ENCODE results near the gene MGAT5B.

GRCh38 chr17:76955191-76955590, 87.0 kb downstream of the MGAT5B start:
- TF ChIP-seq REST (IDR thresholded peaks at IDR 0.05; ENCODE audit: low read depth) (no peak), CTCF (IDR thresholded peaks at IDR 0.05 in 2 of 3, conservative IDR thresholded peaks at IDR 0.05 in 1 of 3; ENCODE audit: borderline replicate concordance in 1 of 3, insufficient read depth in 1 of 3, low read depth in 2 of 3, low read length in 2 of 3) (no peak), EZH2 (IDR thresholded peaks at IDR 0.05) (no peak), MAX (IDR thresholded peaks at IDR 0.05) (no peak)
- TF ChIP-seq, protein P1, sequence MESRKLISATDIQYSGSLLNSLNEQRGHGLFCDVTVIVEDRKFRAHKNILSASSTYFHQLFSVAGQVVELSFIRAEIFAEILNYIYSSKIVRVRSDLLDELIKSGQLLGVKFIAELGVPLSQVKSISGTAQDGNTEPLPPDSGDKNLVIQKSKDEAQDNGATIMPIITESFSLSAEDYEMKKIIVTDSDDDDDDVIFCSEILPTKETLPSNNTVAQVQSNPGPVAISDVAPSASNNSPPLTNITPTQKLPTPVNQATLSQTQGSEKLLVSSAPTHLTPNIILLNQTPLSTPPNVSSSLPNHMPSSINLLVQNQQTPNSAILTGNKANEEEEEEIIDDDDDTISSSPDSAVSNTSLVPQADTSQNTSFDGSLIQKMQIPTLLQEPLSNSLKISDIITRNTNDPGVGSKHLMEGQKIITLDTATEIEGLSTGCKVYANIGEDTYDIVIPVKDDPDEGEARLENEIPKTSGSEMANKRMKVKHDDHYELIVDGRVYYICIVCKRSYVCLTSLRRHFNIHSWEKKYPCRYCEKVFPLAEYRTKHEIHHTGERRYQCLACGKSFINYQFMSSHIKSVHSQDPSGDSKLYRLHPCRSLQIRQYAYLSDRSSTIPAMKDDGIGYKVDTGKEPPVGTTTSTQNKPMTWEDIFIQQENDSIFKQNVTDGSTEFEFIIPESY (IDR thresholded peaks at IDR 0.05; ENCODE audit: extremely low read depth, insufficient replicate concordance, low read length) = no peak
